ENCODE data around the gene SELPLG.

DNA sequence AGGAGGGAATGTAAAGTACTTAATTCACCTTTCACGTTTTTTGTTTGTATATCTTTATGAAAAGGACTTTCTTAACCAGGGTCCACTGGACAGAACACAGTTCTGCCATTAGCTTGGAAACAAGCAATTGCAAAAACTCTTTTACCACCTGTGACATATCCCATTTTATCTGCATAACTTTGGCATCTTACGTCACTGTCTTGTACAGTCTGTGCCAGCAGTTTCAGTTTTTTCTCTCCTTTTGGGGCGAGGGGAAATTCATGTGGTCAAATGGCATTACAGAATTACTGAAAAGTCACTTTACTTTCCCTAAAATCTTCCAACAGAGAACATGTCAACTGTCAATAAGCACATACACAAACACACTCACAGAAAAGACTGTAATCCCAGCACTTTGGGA lies 43.7 kb upstream of the SELPLG start:
- TF ChIP-seq POLR2A (IDR thresholded peaks at IDR 0.05; ENCODE audit: low read depth, low read length) = no peak
- no peak for TF ChIP-seq PAX5 (IDR thresholded peaks at IDR 0.05; ENCODE audit: insufficient read depth, low read length, severe bottlenecking)

All from GM12891 (cell line).